Loucy (cell line): Measurements from ENCODE around the gene PRRC2A.

Source experiments
- EZH2phosphoT487 ChIP-seq: fragments of 200-600 bp; IDR thresholded peaks from 2 replicates; pipeline ENCODE4 v1.6.1; 2018; ENCODE audit warnings: antibody characterized with exemption, mild to moderate bottlenecking, moderate library complexity, borderline replicate concordance
- TF ChIP-seq, protein P1 (sequence below): fragments of 200-600 bp; sonication (generic); conservative IDR thresholded peaks from 2 replicates; pipeline ENCODE4 v1.5.1; 2014; ENCODE audit warnings: mild to moderate bottlenecking, antibody characterized with exemption, low read length

DNA sequence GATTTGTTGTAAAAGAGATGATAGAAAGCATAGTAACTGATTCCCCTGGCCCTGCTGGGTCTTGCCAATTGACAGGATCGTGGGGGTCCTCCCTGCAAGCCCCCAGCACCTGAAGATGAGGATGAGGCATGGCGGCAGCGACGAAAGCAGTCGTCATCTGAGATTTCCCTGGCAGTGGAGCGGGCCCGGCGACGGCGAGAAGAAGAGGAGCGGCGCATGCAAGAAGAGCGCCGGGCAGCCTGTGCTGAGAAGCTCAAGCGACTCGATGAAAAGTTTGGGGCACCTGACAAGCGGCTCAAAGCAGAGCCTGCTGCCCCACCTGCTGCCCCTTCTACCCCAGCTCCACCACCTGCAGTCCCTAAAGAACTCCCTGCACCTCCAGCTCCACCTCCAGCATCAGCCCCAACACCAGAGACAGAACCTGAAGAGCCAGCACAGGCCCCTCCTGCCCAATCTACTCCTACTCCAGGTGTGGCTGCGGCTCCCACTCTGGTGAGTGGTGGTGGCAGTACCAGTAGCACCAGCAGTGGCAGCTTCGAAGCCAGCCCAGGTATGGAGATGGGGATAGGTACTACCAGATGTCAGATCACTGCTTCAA is 7.3 kb downstream of the PRRC2A start:
- TF ChIP-seq, protein P1, sequence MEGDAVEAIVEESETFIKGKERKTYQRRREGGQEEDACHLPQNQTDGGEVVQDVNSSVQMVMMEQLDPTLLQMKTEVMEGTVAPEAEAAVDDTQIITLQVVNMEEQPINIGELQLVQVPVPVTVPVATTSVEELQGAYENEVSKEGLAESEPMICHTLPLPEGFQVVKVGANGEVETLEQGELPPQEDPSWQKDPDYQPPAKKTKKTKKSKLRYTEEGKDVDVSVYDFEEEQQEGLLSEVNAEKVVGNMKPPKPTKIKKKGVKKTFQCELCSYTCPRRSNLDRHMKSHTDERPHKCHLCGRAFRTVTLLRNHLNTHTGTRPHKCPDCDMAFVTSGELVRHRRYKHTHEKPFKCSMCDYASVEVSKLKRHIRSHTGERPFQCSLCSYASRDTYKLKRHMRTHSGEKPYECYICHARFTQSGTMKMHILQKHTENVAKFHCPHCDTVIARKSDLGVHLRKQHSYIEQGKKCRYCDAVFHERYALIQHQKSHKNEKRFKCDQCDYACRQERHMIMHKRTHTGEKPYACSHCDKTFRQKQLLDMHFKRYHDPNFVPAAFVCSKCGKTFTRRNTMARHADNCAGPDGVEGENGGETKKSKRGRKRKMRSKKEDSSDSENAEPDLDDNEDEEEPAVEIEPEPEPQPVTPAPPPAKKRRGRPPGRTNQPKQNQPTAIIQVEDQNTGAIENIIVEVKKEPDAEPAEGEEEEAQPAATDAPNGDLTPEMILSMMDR: no peak
- TF ChIP-seq EZH2phosphoT487: no peak
